Measurements from ENCODE around the gene SRSF5.

Gene SRSF5

GRCh38 chr14:69760810-69761209 is 6.1 kb upstream of the SRSF5 start:
- no peak for TF ChIP-seq CTCF (conservative IDR thresholded peaks at IDR 0.05)
- no peak overlapping the region for H3K27ac ChIP-seq

GRCh38 chr14:69763761-69764510 is 3.0 kb upstream of the SRSF5 start:
- TF ChIP-seq CTCF (conservative IDR thresholded peaks at IDR 0.05): no peak

GRCh38 chr14:69767369-69767999 is 542 bp downstream of the SRSF5 start:
- no peak for TF ChIP-seq CTCF (conservative IDR thresholded peaks at IDR 0.05)

More at GRCh38 chr14:69763761-69764510, 3.0 kb upstream of the SRSF5 start:
- no peak overlapping the region for H3K27ac ChIP-seq

GRCh38 chr14:69768873-69769272 is 1.9 kb downstream of the SRSF5 start:
- TF ChIP-seq CTCF (conservative IDR thresholded peaks at IDR 0.05): no peak
- H3K27ac ChIP-seq: peak overlapping the region; percentile 99

More at GRCh38 chr14:69767369-69767999, 542 bp downstream of the SRSF5 start:
- peak overlapping the region; percentile 99 for H3K27ac ChIP-seq

GRCh38 chr14:69769623-69770022 is 2.7 kb downstream of the SRSF5 start:
- TF ChIP-seq CTCF (conservative IDR thresholded peaks at IDR 0.05): no peak
- H3K27ac ChIP-seq: peak overlapping the region; percentile 19; the same call in 1 of the 2 replicates

- H3K27ac ChIP-seq: no peak overlapping the region
- TF ChIP-seq CTCF (conservative IDR thresholded peaks at IDR 0.05): no peak
Observed at GRCh38 chr14:69770559-69770958, 3.6 kb downstream of the SRSF5 start.

- TF ChIP-seq CTCF (conservative IDR thresholded peaks at IDR 0.05): no peak
- no peak overlapping the region for H3K27ac ChIP-seq
Observed at GRCh38 chr14:69771136-69771535, 4.2 kb downstream of the SRSF5 start.

All from VCaP (cell line).